Esophagus (tissue), 2 donors: Measurements from ENCODE around the gene ACAA2. TPM values are rescaled to one million over a fixed set of nuclear protein-coding genes. Genes with fewer than 3 reads are reported as not detected.
"Not testable (repeated sequence)": the region's sequence is repeated elsewhere in the genome, so short reads cannot be mapped to it uniquely, and the experiment has no call there.

Source experiments
- H3K27ac ChIP-seq, 2 donors: one replicate each; pipeline ENCODE4 v1.5.1; 2013; ENCODE audit warnings: low read depth in 2 of 2, mild to moderate bottlenecking in 2 of 2, inconsistent platforms in 1 of 2, low read length in 1 of 2, moderate library complexity in 1 of 2
- H3K27me3 ChIP-seq, 2 donors: one replicate each; pipeline ENCODE4 v1.6.1; 2013; ENCODE audit warnings: low read length in 2 of 2, control low read depth in 1 of 2, mild to moderate bottlenecking in 1 of 2; ENCODE audit not compliant: insufficient read depth in 2 of 2, control insufficient read depth in 1 of 2
- H3K36me3 ChIP-seq, 2 donors: one replicate each; pipeline ENCODE4 v1.6.1; 2013; ENCODE audit warnings: low read length in 1 of 2; ENCODE audit not compliant: control insufficient read depth in 2 of 2, insufficient read depth in 2 of 2
- H3K4me1 ChIP-seq, 2 donors: one replicate each; pipeline ENCODE4 v1.6.1; 2013; ENCODE audit warnings: low read length in 1 of 2; ENCODE audit not compliant: control insufficient read depth in 2 of 2, insufficient read depth in 2 of 2
- H3K4me3 ChIP-seq, 2 donors: one replicate each; pipeline ENCODE4 v1.5.1; 2013; ENCODE audit warnings: low read length in 2 of 2, mild to moderate bottlenecking in 2 of 2, low read depth in 1 of 2, moderate library complexity in 1 of 2
- H3K9me3 ChIP-seq, 2 donors: one replicate each; pipeline ENCODE4 v1.6.1; 2013; ENCODE audit warnings: mild to moderate bottlenecking in 2 of 2, low read depth in 1 of 2, low read length in 1 of 2, moderate library complexity in 1 of 2; ENCODE audit not compliant: control insufficient read depth in 2 of 2, insufficient read depth in 1 of 2
- WGBS, 2 donors: extraction: QIAGEN DNeasy Blood & Tissue Kit; methylation state at CpG; one replicate each; pipeline ENCODE4 v1.1.7; 2013; 5-methylcytosine and 5-hydroxymethylcytosine counted together
- polyA plus RNA-seq, 2 donors: library from polyadenylated mRNA; stranded (reverse); fragments of 200-250 nt; gene quantifications; one replicate each; pipeline ENCODE4 v1.2.3, GENCODE V29; 2013
- donor health status: healthy with polysubstance abuse.
- donor health status: Bipolar disorder and iron deficiency.

The ACAA2 gene
- polyA plus RNA-seq, 2 donors, result 13.0 to 19.0 TPM

- not testable (repeated sequence) for H3K27ac ChIP-seq, H3K9me3 ChIP-seq, H3K4me1 ChIP-seq, H3K36me3 ChIP-seq, H3K27me3 ChIP-seq, H3K4me3 ChIP-seq
- 100% methylated on average over 4 of the region's 5 CpGs for WGBS, 2 donors
Measured at GRCh38 chr18:49800491-49800890, 12.8 kb downstream of the ACAA2 start.

DNA sequence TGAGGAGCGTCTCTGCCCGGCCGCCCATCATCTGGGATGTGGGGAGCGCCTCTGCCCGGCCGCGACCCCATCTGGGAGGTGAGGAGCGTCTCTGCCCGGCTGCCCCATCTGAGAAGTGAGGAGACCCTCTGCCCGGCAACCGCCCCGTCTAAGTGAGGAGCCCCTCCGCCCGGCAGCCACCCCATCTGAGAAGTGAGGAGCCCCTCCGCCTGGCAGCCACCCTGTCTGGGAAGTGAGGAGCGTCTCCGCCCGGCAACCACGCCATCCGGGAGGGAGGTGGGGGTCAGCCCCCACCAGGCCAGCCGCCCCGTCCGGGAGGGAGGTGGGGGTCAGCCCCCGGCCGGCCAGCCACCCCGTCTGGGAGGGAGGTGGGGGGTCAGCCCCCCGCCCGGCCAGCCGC, 13.5 kb downstream of the ACAA2 start:
- not testable (repeated sequence) for H3K27me3 ChIP-seq, H3K36me3 ChIP-seq, H3K4me3 ChIP-seq, H3K4me1 ChIP-seq, H3K9me3 ChIP-seq, H3K27ac ChIP-seq
- 95 to 100% methylated on average over 8 to 20 of the region's 29 CpGs for WGBS, 2 donors

DNA sequence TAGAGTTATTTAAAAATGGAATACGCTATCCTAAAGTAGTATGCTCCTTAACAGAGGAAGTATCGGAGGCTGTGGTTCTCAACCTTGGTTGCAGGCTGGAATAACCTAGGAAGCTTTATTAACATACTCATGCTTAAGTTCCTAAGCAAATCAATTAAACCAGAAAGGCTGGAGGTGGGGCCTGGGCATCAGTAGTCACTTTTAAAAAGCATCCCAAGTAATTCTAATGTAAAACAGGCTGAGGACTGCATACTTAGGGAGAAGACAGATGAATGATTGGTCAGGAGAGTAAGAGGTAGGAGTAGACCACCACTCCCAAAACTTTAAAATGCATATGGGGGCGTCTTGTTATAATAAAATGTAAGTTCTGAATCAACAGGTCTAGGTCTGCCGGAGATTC, 15.3 kb downstream of the ACAA2 start:
- Histone ChIP-seq H3K9me3 (no peaks in the 10 kb centered on the region), H3K27ac (no peak overlapping the region), H3K27me3 (no peaks in the 10 kb centered on the region), H3K36me3 (peaks cover 0 to 2% of the 10 kb centered on the region in 2 donors), H3K4me1 (no peaks in the 10 kb centered on the region), H3K4me3 (no peak overlapping the region)
- 98 to 99% methylated on average over 4 of the region's 4 CpGs for WGBS, 2 donors

- no peaks in the 10 kb centered on the region for H3K9me3 ChIP-seq
- H3K4me3 ChIP-seq, result no peak overlapping the region
- H3K36me3 ChIP-seq, result peaks cover 0 to 2% of the 10 kb centered on the region in 2 donors
- whole genome bisulfite sequencing, 2 donors, result 90 to 93% methylated on average over 7 of the region's 7 CpGs
- no peak overlapping the region for H3K27ac ChIP-seq
- no peaks in the 10 kb centered on the region for H3K27me3 ChIP-seq
- no peaks in the 10 kb centered on the region for H3K4me1 ChIP-seq
Measured at GRCh38 chr18:49795612-49796552, 17.5 kb downstream of the ACAA2 start.

- WGBS, 2 donors, result 79 to 94% methylated on average over 3 of the region's 3 CpGs
- peaks cover 0 to 2% of the 10 kb centered on the region in 2 donors for H3K36me3 ChIP-seq
- H3K4me3 ChIP-seq, result no peak overlapping the region
- H3K27me3 ChIP-seq, result no peaks in the 10 kb centered on the region
- H3K4me1 ChIP-seq, result no peaks in the 10 kb centered on the region
- H3K9me3 ChIP-seq, result no peaks in the 10 kb centered on the region
- no peak overlapping the region for H3K27ac ChIP-seq
Measured at GRCh38 chr18:49794743-49795142, 18.6 kb downstream of the ACAA2 start.

GRCh38 chr18:49789560-49790134, 23.7 kb downstream of the ACAA2 start:
- not testable (repeated sequence) for H3K27ac ChIP-seq, H3K9me3 ChIP-seq, H3K27me3 ChIP-seq, H3K4me1 ChIP-seq, H3K4me3 ChIP-seq, H3K36me3 ChIP-seq
- WGBS, 2 donors, result 90 to 91% methylated on average over 8 of the region's 8 CpGs

DNA sequence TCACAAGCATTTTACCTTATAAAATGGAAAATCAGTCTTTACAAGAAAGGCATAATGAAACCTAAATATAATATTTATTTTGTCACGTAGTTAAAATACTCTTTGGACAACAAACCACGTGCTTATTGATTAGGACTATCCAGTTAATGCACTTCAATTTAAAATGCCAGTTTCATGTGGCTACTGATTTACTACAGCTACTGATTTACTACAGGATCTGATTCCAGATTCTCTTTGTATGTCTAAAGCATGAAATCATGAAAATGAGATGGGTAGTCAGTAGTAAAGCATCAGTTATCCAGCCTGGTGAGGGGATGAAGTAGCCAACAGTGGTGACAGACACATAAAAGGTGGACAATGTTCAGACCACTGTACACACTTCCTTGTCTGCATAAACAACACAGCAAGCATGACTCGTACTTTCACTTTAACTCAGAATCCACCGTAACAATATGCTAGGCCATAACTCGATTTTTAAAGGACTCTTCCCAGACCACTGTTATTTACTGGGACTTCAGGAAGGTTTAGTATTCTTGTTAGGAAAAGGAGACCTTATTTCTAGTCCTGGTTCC, 24.9 kb downstream of the ACAA2 start:
- Histone ChIP-seq H3K9me3 (no peaks in the 10 kb centered on the region), H3K27ac (no peak overlapping the region), H3K4me1 (no peaks in the 10 kb centered on the region), H3K36me3 (no peaks in the 10 kb centered on the region), H3K27me3 (no peaks in the 10 kb centered on the region), H3K4me3 (no peak overlapping the region)
- 48 to 61% methylated on average over 5 of the region's 5 CpGs for WGBS, 2 donors

DNA sequence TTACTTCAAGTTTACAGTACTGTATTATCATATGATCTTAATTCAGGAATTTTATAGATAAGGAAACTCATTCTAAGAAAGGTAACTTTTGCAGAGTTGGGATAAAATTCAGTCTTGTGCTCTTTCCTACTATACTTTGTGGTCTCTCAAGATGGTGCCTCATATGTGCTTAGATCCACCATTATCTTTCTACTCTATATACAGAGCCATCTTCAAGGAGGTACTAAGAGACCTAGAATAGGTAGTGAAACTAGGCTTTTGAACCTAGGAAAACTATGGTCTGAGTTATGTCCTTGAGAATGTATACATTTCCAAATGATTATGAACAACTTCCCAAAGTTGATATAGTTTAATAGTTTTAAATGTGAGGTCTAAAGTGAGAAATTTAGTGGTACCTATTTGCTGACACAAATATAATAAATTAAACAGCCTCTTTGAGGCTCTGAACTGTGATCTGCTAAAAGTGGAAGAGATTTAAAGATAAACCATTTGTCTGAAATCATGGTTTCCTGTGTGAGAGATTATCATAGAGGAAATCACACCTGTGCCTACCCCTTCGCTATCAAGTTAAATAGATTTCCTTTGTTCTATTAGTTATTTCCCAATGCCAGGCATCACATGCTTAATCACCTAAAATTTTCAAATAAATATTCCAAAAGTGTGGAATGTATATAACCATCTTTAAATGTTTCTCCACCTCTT, 27.2 kb downstream of the ACAA2 start:
- Histone ChIP-seq H3K27me3 (no peaks in the 10 kb centered on the region), H3K36me3 (no peaks in the 10 kb centered on the region), H3K4me3 (no peak overlapping the region), H3K9me3 (no peaks in the 10 kb centered on the region), H3K4me1 (no peaks in the 10 kb centered on the region), H3K27ac (no peak overlapping the region)
- 80 to 83% methylated on average over 1 of the region's 1 CpG for WGBS, 2 donors

GRCh38 chr18:49784427-49785185, 28.7 kb downstream of the ACAA2 start:
- Histone ChIP-seq H3K27ac (no peak overlapping the region), H3K4me1 (no peaks in the 10 kb centered on the region), H3K9me3 (no peaks in the 10 kb centered on the region), H3K4me3 (no peak overlapping the region), H3K27me3 (no peaks in the 10 kb centered on the region), H3K36me3 (no peaks in the 10 kb centered on the region)
- 59 to 63% methylated on average over 1 of the region's 1 CpG for WGBS, 2 donors
